Erythroblast (primary cell): ENCODE data around the gene CDH6.

ENCODE experiments used
- GATA1 ChIP-seq: IDR thresholded peaks from 2 replicates; pipeline ENCODE4 v1.6.1; 2011; ENCODE audit warnings: low read depth, mild to moderate bottlenecking, control low read depth, low read length, moderate library complexity
- POLR2A ChIP-seq: IDR thresholded peaks from 2 replicates; pipeline ENCODE4 v1.6.1; 2011; ENCODE audit warnings: mild to moderate bottlenecking, low read length

GRCh38 chr5:31268686-31269085 lies 75.2 kb downstream of the CDH6 start:
- TF ChIP-seq POLR2A (no peak), GATA1 (no peak)
